ENCODE results near the gene ABCA7. TPM values are rescaled to one million over a fixed set of nuclear protein-coding genes. Genes with fewer than 3 reads are reported as not detected.

The ABCA7 gene
- total and polyA plus RNA-seq, 4 donors = 3.0 to 60.9 (median 4.8) TPM

- DNase-seq (ENCODE audit: low spot score) = no peak
Measured at GRCh38 chr19:1049106-1049505, 9.2 kb downstream of the ABCA7 start.

GRCh38 chr19:1049800-1050199 lies 9.9 kb downstream of the ABCA7 start:
- Histone ChIP-seq H3K9me3 (ENCODE audit: control insufficient read depth in 4 of 4, low read length in 3 of 4) (no peaks in the 10 kb centered on the region), H3K4me3 (ENCODE audit: low read depth in 1 of 3, low read length in 3 of 3) (no peak overlapping the region), H3K27me3 (ENCODE audit: control insufficient read depth in 4 of 4, insufficient read depth in 4 of 4, low read length in 3 of 4) (no peaks in the 10 kb centered on the region), H3K36me3 (ENCODE audit: control insufficient read depth in 4 of 4, insufficient read depth in 3 of 4, low read depth in 1 of 4, low read length in 3 of 4) (peaks cover 0 to 3% (median 0%) of the 10 kb centered on the region in 4 donors), H3K9ac (ENCODE audit: low read depth in 1 of 2, low read length in 2 of 2) (no peak overlapping the region), H3K27ac (ENCODE audit: low read depth in 1 of 2, low read length in 2 of 2) (no peak overlapping the region), H3K4me1 (ENCODE audit: control insufficient read depth in 4 of 4, insufficient read depth in 4 of 4, low read length in 3 of 4) (peaks cover 0 to 2% (median 0%) of the 10 kb centered on the region in 4 donors)
- DNase-seq (ENCODE audit: low spot score) = no peak
- 78% methylated on average over 11 of the region's 11 CpGs for WGBS
- TF ChIP-seq SP1 (IDR thresholded peaks at IDR 0.05) (no peak), CTCF (IDR thresholded peaks at IDR 0.05; ENCODE audit: low read depth, low read length, missing input control) (no peak), GABPA (IDR thresholded peaks at IDR 0.05 in 1 of 2, conservative IDR thresholded peaks at IDR 0.05 in 1 of 2) (no peak)
- TF ChIP-seq, protein P1, sequence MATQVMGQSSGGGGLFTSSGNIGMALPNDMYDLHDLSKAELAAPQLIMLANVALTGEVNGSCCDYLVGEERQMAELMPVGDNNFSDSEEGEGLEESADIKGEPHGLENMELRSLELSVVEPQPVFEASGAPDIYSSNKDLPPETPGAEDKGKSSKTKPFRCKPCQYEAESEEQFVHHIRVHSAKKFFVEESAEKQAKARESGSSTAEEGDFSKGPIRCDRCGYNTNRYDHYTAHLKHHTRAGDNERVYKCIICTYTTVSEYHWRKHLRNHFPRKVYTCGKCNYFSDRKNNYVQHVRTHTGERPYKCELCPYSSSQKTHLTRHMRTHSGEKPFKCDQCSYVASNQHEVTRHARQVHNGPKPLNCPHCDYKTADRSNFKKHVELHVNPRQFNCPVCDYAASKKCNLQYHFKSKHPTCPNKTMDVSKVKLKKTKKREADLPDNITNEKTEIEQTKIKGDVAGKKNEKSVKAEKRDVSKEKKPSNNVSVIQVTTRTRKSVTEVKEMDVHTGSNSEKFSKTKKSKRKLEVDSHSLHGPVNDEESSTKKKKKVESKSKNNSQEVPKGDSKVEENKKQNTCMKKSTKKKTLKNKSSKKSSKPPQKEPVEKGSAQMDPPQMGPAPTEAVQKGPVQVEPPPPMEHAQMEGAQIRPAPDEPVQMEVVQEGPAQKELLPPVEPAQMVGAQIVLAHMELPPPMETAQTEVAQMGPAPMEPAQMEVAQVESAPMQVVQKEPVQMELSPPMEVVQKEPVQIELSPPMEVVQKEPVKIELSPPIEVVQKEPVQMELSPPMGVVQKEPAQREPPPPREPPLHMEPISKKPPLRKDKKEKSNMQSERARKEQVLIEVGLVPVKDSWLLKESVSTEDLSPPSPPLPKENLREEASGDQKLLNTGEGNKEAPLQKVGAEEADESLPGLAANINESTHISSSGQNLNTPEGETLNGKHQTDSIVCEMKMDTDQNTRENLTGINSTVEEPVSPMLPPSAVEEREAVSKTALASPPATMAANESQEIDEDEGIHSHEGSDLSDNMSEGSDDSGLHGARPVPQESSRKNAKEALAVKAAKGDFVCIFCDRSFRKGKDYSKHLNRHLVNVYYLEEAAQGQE (IDR thresholded peaks at IDR 0.05) = no peak

More at GRCh38 chr19:1049106-1049505, 9.2 kb downstream of the ABCA7 start:
- no peak overlapping the region for H3K4me3 ChIP-seq (ENCODE audit: low read depth in 1 of 3, low read length in 3 of 3)
- no peaks in the 10 kb centered on the region for H3K27me3 ChIP-seq (ENCODE audit: control insufficient read depth in 4 of 4, insufficient read depth in 4 of 4, low read length in 3 of 4)
- peaks cover 0 to 2% (median 0%) of the 10 kb centered on the region in 4 donors for H3K4me1 ChIP-seq (ENCODE audit: control insufficient read depth in 4 of 4, insufficient read depth in 4 of 4, low read length in 3 of 4)
- 95% methylated on average over 17 of the region's 17 CpGs for WGBS
- no peak overlapping the region for H3K9ac ChIP-seq (ENCODE audit: low read depth in 1 of 2, low read length in 2 of 2)
- TF ChIP-seq HNF4G (IDR thresholded peaks at IDR 0.05) (no peak), TAF1 (conservative IDR thresholded peaks at IDR 0.05) (no peak), ZBTB33 (IDR thresholded peaks at IDR 0.05) (no peak), CTCF (IDR thresholded peaks at IDR 0.05; ENCODE audit: low read depth, low read length, missing input control) (no peak), RXRA (IDR thresholded peaks at IDR 0.05) (no peak), FOXA1 (IDR thresholded peaks at IDR 0.05) (no peak)
- TF ChIP-seq, protein P1 (IDR thresholded peaks at IDR 0.05) = no peak
- H3K36me3 ChIP-seq (ENCODE audit: control insufficient read depth in 4 of 4, insufficient read depth in 3 of 4, low read depth in 1 of 4, low read length in 3 of 4) = peaks cover 0 to 3% (median 0%) of the 10 kb centered on the region in 4 donors
- no peak overlapping the region for H3K27ac ChIP-seq (ENCODE audit: low read depth in 1 of 2, low read length in 2 of 2)
- no peaks in the 10 kb centered on the region for H3K9me3 ChIP-seq (ENCODE audit: control insufficient read depth in 4 of 4, low read length in 3 of 4)
